LHCN-M2 (cell line): ENCODE measurements around the gene SCIMP. TPM values are rescaled to one million over a fixed set of nuclear protein-coding genes. Genes with fewer than 3 reads are reported as not detected.
"Not testable (repeated sequence)": the region's sequence is repeated elsewhere in the genome, so short reads cannot be mapped to it uniquely, and the experiment has no call there.

Source experiments
- DNase-seq: peaks from one replicate; pipeline ENCODE4 v3.0.0-alpha.2; 2012; ENCODE audit warnings: low read depth
- total RNA-seq: library from RNA; depleted of rRNA; stranded (reverse); fragments of >200 nt; gene quantifications from 2 replicates; pipeline ENCODE4 v1.2.3, GENCODE V29; 2014

Gene SCIMP
- total RNA-seq, 1 experiment from 2014 or later: not detected

- DNase-seq: no peak
Observed at GRCh38 chr17:5238333-5238732, 3.7 kb upstream of the SCIMP start.

- peak; percentile 66 for DNase-seq
Observed at GRCh38 chr17:5237541-5238016, 2.9 kb upstream of the SCIMP start.

GRCh38 chr17:5236938-5237540 lies 2.4 kb upstream of the SCIMP start:
- no peak for DNase-seq

- not testable (repeated sequence) for DNase-seq
Observed at GRCh38 chr17:5233492-5233891, 1.2 kb downstream of the SCIMP start.

- DNase-seq: no peak
Observed at GRCh38 chr17:5226940-5227878, 7.5 kb downstream of the SCIMP start.

- DNase-seq: no peak
Observed at GRCh38 chr17:5225668-5226457, 8.8 kb downstream of the SCIMP start.

- not testable (repeated sequence) for DNase-seq
Observed at GRCh38 chr17:5221912-5222311, 12.7 kb downstream of the SCIMP start.

- DNase-seq: no peak
Observed at GRCh38 chr17:5220074-5220473, 14.6 kb downstream of the SCIMP start.

- no peak for DNase-seq
Observed at GRCh38 chr17:5219536-5219935, 15.1 kb downstream of the SCIMP start.

- DNase-seq: not testable (repeated sequence)
Observed at GRCh38 chr17:5217562-5217961, 17.1 kb downstream of the SCIMP start.

GRCh38 chr17:5211458-5211857 lies 23.2 kb downstream of the SCIMP start:
- DNase-seq: no peak

- DNase-seq: no peak
Observed at GRCh38 chr17:5210614-5211252, 23.9 kb downstream of the SCIMP start.

GRCh38 chr17:5210091-5210490 lies 24.6 kb downstream of the SCIMP start:
- DNase-seq: no peak

GRCh38 chr17:5209396-5209795 lies 25.3 kb downstream of the SCIMP start:
- no peak for DNase-seq

GRCh38 chr17:5203908-5204294 lies 30.8 kb downstream of the SCIMP start:
- peak; percentile 42 for DNase-seq

GRCh38 chr17:5203178-5203907 lies 31.3 kb downstream of the SCIMP start:
- peak; percentile 8 for DNase-seq

GRCh38 chr17:5201011-5201410 lies 33.6 kb downstream of the SCIMP start:
- DNase-seq: no peak

- no peak for DNase-seq
Observed at GRCh38 chr17:5200360-5200759, 34.3 kb downstream of the SCIMP start.

- no peak for DNase-seq
Observed at GRCh38 chr17:5198472-5198871, 36.2 kb downstream of the SCIMP start.

- DNase-seq: no peak
Observed at GRCh38 chr17:5194346-5194745, 40.3 kb downstream of the SCIMP start.
